ENCODE results near the gene GRIK4. TPM values are rescaled to one million over a fixed set of nuclear protein-coding genes. Genes with fewer than 3 reads are reported as not detected.

GRIK4 gene
- total RNA-seq, 1 experiment from 2014 or later, result not detected

DNA sequence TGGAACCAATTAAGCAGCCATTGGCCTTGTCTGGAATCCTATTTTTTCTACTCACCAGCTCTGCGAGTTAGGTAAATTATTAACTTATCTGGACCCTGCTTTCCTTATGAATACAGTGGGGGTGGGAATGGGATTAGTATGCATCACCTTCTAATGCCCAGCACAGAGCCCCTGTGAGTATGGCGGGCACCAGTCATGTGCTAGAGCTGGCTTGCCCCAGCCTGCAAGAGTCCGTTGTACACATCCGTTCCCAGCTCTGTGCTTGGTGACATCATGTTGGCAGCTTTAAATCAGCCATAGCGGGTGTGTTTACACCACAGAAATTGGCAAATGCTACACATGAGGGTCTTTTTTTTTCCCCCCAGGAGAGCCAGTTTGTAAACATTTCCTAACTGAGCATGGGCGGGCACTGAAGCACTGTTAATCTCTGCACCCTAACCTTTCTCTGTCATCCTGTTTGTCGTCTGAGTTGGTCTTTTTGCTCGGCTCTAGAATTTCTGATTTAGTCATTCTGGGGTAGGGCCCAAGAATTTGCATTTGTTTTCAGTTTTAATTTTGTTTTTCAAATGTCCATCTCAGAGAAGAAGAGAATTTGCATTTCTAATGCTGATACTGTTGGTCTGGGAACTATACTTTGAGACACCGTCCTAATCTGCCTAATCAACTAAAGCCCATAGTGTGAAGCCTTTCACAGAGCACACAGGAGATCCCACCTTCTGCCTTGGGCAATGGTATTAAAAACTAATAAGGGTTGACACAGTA lies 382.1 kb downstream of the GRIK4 start:
- Histone ChIP-seq H4K20me1 (ENCODE audit: low read length) (no peaks in the 10 kb centered on the region), H3K4me2 (ENCODE audit: low read length) (no peak overlapping the region), H3K79me2 (ENCODE audit: low read length) (no peaks in the 10 kb centered on the region), H3K9me3 (ENCODE audit: low read length) (no peaks in the 10 kb centered on the region), H3K36me3 (ENCODE audit: low read depth, low read length) (no peaks in the 10 kb centered on the region), H3K4me1 (ENCODE audit: insufficient read depth, low read length) (no peaks in the 10 kb centered on the region), H3K27ac (ENCODE audit: low read length) (no peak overlapping the region), H3F3A (ENCODE audit: low read length, unreplicated experiment) (no peaks in the 10 kb centered on the region), H3K9me2 (replicated peaks; ENCODE audit: low read length) (no peaks in the 10 kb centered on the region), H2AFZ (ENCODE audit: low read length) (no peak overlapping the region), H3K27me3 (ENCODE audit: low read length) (peaks cover 79% of the 10 kb centered on the region), H3K4me3 (ENCODE audit: low read length) (no peak overlapping the region), H3K9ac (ENCODE audit: low read length) (no peak overlapping the region)
- no peak for TF ChIP-seq EZH2 (IDR thresholded peaks at IDR 0.05; ENCODE audit: low read length, unreplicated experiment)
- TF ChIP-seq, protein P1, sequence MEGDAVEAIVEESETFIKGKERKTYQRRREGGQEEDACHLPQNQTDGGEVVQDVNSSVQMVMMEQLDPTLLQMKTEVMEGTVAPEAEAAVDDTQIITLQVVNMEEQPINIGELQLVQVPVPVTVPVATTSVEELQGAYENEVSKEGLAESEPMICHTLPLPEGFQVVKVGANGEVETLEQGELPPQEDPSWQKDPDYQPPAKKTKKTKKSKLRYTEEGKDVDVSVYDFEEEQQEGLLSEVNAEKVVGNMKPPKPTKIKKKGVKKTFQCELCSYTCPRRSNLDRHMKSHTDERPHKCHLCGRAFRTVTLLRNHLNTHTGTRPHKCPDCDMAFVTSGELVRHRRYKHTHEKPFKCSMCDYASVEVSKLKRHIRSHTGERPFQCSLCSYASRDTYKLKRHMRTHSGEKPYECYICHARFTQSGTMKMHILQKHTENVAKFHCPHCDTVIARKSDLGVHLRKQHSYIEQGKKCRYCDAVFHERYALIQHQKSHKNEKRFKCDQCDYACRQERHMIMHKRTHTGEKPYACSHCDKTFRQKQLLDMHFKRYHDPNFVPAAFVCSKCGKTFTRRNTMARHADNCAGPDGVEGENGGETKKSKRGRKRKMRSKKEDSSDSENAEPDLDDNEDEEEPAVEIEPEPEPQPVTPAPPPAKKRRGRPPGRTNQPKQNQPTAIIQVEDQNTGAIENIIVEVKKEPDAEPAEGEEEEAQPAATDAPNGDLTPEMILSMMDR (conservative IDR thresholded peaks at IDR 0.05; ENCODE audit: low read depth, low read length), result no peak
- TF ChIP-seq EZH2phosphoT487 (IDR thresholded peaks at IDR 0.05; ENCODE audit: borderline replicate concordance, low read length), result no peak
- CTCF ChIA-PET, result no interaction called here
- ATAC-seq (no peak), DNase-seq (no peak)
- POLR2A ChIA-PET (ENCODE audit: unreplicated experiment), result no interaction called here
- no TSS peak for BruUV-seq (replicated peaks)
- intact Hi-C loops (cut with micrococcal nuclease), result no loop called here

DNA sequence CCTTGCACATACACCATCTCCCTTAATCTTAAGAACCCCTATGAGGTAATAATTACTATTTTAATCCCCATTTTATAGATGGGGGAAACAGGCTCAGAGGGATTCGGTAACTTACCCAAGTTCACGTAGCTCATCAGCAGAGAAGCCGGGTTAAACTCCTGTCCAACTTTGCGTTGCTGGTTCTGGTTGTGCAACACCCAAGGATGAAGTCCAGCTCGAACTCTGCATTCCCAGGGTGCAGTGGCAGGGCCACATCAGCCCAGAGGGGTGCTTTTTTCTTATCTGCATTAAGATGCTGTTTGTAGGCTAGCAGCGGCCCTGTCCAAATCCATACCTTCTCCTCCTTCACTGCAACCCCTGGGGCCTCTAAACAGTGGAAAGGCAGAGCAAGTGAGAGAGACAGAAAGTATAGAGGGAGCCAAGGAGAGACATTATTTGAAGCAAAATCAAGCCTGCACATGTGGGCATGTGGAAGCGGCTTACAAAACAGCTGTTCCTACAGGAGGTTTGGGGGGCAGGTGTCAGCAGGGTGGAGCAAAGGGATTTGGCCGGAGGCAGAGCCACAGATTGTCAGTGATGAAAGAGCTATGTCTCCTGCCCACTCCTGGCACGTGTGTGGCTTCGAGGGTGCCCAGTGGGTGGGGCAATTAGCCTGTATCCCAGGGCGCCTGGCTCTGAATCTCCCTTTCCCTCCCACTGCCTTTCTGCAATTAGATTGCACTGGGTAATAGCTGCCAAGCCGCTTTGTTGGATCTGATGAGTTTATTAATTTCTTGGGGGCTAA lies 382.8 kb downstream of the GRIK4 start:
- Histone ChIP-seq H3K9ac (ENCODE audit: low read length) (no peak overlapping the region), H3K4me2 (ENCODE audit: low read length) (no peak overlapping the region), H2AFZ (ENCODE audit: low read length) (no peak overlapping the region), H3K79me2 (ENCODE audit: low read length) (no peaks in the 10 kb centered on the region), H3K27ac (ENCODE audit: low read length) (no peak overlapping the region), H4K20me1 (ENCODE audit: low read length) (no peaks in the 10 kb centered on the region), H3K4me1 (ENCODE audit: insufficient read depth, low read length) (no peaks in the 10 kb centered on the region), H3F3A (ENCODE audit: low read length, unreplicated experiment) (no peaks in the 10 kb centered on the region), H3K9me2 (replicated peaks; ENCODE audit: low read length) (no peaks in the 10 kb centered on the region), H3K4me3 (ENCODE audit: low read length) (no peak overlapping the region), H3K27me3 (ENCODE audit: low read length) (peaks cover 82% of the 10 kb centered on the region), H3K36me3 (ENCODE audit: low read depth, low read length) (no peaks in the 10 kb centered on the region), H3K9me3 (ENCODE audit: low read length) (no peaks in the 10 kb centered on the region)
- no peak for ATAC-seq
- CTCF ChIA-PET, result no interaction called here
- TF ChIP-seq, protein P1 (conservative IDR thresholded peaks at IDR 0.05; ENCODE audit: low read depth, low read length), result no peak
- TF ChIP-seq EZH2 (IDR thresholded peaks at IDR 0.05; ENCODE audit: low read length, unreplicated experiment) (no peak), EZH2phosphoT487 (IDR thresholded peaks at IDR 0.05; ENCODE audit: borderline replicate concordance, low read length) (no peak)
- no TSS peak for BruUV-seq (replicated peaks)
- intact Hi-C loops (cut with micrococcal nuclease), result no loop called here
- POLR2A ChIA-PET (ENCODE audit: unreplicated experiment), result interaction anchor here (0.6 kb wide), 1 partner anchor 1259 kb away, joined by 3 read pairs; no protein-coding TSS in a partner anchor
- DNase-seq, result no peak

DNA sequence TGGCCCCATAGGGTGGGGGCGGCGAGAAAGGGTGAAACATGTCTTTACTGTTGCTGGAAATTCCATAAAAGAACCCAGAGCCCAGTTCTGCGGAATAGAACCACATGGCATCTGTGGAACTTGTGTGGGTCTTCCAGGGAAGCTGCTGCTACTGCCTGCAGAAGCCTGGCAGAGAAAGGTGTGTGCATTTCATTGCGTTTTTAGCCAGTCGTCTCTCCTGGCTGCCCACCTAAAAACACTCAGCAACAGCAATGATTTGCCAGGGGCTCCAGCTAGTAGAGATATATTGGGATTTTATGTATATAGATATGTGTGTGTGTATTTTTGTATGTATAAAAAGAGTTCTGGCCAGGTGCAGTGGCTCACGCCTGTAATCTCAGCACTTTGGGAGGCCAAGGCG lies 385.1 kb downstream of the GRIK4 start:
- Histone ChIP-seq H3F3A (ENCODE audit: low read length, unreplicated experiment) (no peaks in the 10 kb centered on the region), H3K79me2 (ENCODE audit: low read length) (no peaks in the 10 kb centered on the region), H3K27me3 (ENCODE audit: low read length) (peaks cover 95% of the 10 kb centered on the region), H3K4me1 (ENCODE audit: insufficient read depth, low read length) (no peaks in the 10 kb centered on the region), H3K27ac (ENCODE audit: low read length) (no peak overlapping the region), H3K4me2 (ENCODE audit: low read length) (no peak overlapping the region), H3K9ac (ENCODE audit: low read length) (no peak overlapping the region), H3K9me3 (ENCODE audit: low read length) (no peaks in the 10 kb centered on the region), H2AFZ (ENCODE audit: low read length) (no peak overlapping the region), H3K4me3 (ENCODE audit: low read length) (no peak overlapping the region), H4K20me1 (ENCODE audit: low read length) (no peaks in the 10 kb centered on the region), H3K36me3 (ENCODE audit: low read depth, low read length) (no peaks in the 10 kb centered on the region), H3K9me2 (replicated peaks; ENCODE audit: low read length) (no peaks in the 10 kb centered on the region)
- ChIA-PET POLR2A (ENCODE audit: unreplicated experiment) (no interaction called here), CTCF (no interaction called here)
- ATAC-seq, result no peak
- DNase-seq, result no peak
- no peak for TF ChIP-seq EZH2 (IDR thresholded peaks at IDR 0.05; ENCODE audit: low read length, unreplicated experiment)
- no TSS peak for BruUV-seq (replicated peaks)
- intact Hi-C loops (cut with micrococcal nuclease), result no loop called here

Data from PC-3 (cell line).